NCI-H187 (cell line): Measurements from ENCODE around the gene PTGDR2.

Source experiments
- DNase-seq, 2 experiments: peaks; one replicate each; lab custom pipeline; 2025; lab: John Stamatoyannopoulos, UW

Gene PTGDR2

DNA sequence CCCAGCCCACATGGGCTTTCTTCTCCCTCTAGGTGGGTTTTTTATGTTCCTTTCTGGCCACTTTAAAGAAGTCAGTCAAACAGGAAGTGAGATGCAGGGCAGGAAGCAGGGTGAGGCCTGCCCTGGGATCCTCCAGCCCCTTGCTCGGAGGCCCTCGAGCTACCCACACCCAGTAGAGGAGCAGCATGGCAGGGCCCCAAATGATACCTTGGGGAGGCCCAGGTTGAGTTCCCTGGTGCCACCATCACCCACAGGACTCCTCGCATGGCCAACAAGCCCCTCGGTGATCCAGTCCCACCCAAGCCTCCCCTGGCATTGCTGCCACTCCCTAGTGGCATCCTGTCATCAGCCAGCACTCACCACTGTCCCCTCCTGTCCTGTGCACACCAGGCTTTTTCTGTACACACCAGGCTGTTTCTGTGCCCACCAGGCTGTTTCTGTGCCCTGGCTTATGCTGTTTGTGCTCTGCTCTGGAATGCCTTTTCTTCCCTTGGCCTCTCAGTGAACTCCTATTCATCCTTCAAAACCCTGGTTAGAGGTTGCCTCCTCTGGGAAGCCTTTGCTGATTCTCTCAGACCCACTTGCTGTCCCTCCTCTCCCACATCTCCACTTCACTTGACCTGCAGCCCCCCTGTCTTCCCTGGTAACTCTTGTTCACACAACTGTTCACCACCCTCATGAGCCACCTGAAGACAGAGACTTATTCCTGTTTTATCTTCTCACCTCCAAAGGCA, 3.1 kb upstream of the PTGDR2 start:
- DNase-seq: no peak

DNA sequence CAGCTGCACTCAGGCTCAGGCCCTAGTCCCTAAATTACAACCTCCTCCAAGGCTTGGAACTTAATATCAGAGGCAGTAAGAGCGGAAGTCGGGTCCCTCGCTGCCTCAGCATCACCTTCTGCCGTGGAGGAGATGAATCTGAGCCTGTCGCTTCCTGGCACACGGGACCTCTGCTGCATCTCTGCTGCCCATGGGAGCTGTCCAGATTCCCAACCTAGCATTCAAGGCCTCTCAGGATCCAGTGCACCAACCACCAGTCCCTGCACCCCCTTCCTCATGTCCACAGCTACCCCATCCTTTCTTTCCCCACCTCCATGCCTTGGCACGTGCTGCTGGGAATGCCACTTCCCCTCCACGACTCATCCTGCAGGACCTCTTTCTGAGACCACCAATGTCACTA, 2.5 kb upstream of the PTGDR2 start:
- DNase-seq: no peak

DNA sequence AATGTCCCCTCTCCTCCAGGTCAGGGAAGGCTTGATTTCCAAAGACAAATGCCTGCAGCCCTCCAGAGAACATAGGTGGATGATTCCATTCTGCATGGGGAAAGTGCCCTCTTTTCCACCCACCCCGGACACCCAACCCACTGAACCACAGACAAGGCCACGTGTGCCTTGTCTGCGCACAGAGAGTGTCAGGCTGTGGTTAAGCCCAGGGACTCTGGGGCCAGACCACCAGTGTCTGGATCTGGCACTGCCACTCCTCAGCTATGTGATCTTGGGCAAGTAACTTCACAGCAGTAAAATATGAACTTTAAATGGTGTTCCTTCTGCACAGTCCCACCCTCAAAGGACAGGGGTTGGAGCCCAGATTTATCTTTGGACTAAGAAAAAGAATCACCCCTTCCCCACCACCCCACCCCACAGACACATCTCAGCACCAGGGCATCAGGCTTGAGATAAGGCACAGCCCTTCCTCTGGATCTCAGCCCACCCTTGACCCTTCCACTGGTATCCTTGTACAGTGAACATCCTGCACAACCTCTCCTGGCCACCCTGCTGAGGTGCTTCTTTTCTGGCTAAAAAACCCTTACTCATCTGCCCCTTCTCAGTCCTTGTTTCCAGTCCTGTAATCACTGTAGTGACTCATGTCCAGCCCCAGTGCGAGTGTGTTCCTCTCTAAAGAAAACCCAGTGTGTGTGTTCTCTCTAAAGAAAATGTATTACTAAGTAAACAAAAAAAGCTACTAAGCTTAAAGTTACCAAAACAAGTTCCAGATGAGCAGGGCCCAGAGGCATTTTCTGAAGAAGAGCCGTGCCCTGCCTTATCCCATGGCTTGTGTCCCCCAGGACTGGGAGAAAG, 1.9 kb upstream of the PTGDR2 start:
- no peak for DNase-seq

DNA sequence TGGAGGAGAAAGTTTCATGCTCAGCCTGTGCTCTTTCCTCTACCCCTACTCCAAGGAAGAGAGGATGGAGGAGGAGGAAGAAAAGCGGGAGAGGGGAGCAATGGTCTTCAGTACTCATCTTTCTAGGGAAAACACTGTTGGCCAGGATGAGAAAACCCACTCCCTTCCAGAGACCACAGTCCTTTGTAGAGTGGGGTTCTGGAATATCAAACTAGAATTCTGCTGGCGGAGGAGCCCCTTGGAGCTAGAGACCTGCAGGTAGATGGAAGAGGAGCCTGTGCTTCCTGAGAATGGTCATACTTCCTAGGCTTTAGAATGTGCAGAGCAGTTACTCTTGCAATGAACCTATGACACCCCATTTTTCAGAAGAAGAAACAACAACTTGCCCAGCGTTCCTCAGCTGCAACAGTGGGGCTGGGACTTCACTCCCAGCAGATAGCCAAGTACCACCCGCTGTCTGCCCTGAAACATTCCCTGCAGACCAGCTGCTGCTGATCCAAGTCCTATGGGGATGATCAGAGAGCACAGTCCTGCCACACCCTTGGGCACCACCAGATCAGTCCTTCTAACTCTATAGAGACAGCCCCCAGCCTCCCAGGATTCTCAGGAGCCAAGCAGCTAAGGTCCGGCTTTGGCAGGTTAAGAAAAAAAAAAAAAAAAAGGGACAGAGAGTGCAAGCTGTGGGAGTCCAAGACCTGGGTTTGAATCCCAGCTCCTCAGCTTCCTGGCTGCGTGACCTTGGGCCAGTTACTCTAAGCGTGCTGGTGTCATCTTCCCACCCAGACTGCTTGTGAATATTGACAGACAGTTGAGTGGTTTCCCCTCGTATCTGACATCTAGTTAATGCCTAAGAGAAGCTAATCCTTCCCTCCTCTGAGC, 664 bp downstream of the PTGDR2 start:
- DNase-seq: no peak

DNA sequence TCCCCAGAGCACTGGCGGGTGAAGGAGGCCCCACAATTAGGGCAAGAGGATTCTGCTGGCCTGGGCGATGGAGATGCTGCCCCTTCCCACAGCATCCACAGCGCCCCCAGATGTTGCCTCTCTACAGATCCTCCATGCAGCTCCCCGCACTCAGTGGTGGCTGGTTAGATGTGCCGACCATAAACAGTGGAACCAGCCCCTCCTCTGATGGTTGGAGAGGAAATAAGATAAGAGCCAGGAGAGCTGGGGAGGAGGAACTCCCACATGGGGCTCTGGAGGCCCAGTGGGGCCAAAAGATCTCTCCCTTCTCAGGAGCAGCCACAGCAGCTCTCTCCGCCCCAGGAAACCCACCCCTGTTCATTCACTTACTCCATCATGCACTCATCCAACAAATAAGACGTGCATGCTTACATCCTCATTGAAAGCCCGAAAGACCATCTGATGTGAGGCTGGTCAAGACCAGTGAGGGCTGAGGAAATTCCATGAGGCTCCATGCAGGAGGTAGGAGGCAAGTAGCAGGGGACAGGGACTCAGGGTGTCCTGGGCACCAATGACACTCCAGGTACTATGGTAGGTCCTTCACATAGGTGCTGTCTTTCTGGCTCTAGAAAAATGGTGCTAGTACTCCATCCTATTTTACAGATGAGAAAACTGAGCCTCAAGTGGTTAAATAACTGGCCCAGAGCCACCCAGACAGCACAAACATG, 1.5 kb downstream of the PTGDR2 start:
- no peak for DNase-seq

DNA sequence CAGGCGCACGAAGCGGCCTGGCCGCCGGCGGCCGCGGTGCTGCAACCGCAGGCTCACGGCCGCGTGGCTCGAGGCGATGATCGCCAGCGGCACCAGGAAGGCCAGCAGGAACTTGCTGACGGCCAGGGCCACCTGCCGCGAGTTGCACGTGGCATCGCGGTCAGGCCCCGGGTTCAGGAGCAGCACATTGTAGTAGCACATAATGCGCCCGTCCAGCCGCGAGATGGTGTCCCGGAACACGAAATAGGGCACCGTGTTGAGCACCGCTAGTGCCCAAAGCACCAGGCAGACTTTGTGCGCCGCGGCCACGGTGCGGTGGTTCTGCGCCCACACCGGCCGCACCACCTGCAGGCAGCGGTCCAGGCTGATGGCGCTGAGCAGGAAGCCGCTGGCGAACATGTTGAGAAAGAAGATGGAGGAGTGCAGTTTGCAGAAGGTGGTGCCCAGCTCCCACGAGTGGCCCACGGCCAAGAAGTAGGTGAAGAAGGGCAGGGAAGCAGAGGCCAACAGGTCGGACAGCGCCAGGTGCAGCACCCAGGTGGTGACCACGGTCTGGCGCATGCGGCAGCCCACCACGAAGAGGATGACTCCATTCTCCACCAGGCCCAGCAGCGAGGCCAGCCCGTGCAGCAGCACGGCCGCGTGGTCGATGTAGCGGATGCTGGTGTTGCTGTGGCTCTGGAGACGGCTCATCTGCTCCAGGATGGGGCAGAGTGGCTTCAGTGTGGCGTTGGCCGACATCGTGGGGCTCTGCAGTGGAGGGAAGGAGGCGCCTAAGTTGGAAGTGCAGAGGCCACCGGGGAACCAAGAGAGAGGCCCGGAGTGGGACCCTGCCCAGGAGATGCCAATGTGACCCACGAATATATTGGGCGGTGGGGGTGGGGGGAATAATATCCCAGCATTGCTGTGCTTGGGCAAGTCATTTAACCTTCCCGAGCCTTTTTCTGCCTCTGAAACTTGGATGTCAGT, 2.5 kb downstream of the PTGDR2 start:
- no peak for DNase-seq

DNA sequence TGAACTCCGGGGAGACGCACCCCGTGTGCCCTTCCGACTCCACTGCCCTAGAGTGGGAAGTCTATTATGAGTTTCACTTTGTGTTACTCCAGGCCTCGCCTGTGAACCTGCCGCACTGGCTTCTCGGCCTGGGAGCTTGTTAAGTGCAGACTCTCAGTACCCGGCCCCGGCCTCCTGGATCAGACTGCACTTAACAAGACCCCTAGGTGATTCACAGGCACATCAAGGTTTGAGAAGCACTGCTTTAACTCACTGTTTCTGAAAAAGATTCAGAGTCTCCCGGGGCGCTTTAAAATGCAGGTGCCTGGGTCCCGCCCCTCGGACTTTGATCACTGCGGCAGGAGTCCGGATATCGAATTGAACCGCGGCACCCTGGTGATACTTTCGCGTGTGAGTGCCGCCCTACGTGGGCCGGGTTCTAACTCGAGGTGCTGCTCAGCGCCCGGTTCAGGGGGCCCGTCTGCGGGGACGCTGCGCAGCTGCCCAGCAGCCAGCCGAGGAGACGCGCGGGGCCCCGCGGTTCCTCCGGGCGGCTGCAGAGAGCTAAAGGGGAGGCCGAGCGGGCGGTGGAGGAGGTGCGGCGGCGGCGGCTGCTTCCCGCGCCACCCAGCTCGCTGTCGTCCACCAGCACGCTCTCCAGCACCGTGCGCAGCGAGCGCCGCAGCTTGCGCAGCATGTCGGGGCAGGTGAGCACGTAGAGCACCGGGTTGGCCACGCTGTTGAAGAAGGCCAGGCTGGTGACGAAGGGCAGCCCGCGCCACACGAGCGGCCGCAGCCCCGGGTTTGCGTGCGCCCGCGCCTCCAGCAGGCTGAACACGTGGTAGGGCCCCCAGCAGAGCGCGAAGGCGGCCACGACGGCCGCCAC, 3.4 kb downstream of the PTGDR2 start:
- no peak for DNase-seq

DNA sequence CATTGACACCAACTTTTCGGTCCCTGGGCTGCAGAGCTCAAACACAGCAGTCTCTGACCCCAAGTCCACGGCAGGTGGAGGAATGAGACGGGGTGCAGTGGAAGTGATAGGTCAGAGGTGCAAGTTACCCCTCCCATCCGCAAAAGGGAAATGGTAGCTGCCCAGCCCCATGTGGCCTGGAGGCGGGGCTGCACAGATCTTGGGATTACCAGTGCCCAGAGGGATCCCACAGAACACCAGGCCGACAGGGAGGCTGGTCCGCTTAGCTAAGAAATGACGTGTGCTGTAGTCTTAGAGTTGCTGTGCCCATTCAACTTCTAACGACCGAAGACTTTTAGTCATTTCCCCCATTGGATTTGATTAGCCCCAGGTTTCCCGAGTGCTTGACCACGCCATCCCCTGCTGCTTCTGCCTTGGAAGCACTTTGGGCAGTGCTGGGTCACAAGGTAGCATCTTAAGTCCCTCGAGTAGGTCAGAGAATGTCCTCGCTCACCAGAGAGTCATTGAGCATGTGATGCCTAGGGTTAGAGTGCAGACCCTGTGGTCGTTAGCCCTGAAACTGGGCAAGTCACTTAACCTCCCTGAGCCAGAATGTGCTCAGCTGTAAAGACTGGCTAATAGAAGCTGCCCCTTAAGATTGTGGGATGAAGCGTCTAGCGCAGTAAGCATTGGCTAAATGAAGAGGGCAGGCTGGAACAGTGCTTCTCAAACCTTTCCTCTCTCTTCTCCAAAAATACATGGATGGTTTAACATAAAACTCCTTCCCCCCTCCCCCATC, 4.2 kb downstream of the PTGDR2 start:
- no peak for DNase-seq

DNA sequence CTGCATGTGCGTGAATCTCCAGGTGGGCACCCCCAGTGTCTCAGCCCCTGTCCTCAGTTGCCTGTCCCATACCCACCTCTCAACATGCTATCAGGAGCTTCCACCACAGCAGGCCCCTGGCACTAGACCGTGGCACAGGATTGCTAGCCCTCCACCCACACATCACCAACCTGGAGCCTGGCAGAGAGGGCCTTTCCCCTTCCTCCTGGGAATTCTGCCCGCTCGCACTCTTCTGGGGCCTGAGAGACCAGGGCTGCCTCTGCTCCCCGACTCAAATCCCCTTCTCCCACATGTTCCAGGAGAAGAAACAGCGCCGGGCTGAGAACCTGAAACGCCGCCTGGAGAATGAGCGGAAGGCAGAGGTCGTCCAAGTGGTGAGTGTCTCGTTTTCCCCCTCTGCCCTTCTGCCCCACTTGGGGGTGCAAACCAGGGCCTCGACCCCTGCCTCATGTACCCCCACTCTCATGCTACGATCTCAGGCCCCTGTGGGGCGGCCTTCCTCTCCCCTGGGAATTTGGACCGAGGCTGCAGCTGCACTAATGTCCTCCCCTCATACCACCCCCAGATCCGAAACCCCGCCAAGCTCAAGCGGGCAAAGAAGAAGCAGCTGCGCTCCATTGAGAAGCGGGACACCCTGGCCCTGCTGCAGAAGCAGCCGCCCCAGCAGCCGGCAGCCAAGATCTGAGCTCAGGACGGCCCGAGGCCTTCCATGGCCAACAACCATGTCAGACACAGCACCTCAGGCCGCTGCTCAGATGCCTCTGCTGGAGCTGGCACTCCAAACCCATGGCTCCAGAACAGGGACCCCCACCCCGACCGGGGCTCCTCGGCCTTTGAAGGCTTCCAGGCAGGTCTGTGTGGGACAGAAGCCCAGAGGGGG, 5.9 kb downstream of the PTGDR2 start:
- no peak for DNase-seq

DNA sequence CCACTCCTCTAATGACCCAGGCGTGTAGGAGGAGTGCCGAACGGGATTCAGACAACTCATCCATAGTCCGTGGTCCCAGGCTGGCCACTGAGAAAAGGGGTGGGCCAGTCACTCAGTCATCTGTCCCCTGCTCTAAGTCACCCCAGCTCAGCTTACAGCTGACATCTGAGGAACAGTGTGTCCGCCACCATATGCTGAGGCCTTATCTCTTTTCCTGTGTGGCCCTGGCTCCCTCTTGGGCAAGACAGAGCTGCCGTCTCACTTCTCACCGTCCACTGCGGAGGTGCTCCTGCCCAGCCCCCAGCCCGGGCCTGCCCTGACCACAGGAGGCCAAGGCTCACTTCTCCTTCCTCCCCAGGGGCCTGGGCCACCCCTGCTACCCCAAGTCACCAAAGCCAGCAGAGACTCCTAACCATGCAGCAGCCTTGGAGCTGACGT, 7.0 kb downstream of the PTGDR2 start:
- no peak for DNase-seq

DNA sequence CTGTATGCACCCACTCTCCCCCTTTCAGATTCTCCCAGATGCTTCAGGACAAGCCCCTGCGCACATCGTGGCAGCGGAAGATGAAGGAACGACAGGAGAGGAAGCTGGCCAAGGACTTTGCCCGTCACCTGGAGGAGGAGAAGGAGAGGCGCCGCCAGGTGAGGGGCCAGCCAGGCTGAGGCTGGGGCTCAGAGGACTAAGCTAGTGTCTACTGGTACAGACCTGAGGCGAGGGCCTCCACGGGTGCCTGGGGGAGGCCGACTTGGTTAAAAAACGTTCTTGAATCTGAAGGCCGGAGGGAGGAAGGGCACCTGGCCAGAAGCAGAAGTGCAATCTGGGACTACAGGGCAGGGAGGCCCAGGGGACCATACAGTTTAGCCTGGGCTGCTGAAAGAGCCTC, 7.9 kb downstream of the PTGDR2 start:
- no peak for DNase-seq

DNA sequence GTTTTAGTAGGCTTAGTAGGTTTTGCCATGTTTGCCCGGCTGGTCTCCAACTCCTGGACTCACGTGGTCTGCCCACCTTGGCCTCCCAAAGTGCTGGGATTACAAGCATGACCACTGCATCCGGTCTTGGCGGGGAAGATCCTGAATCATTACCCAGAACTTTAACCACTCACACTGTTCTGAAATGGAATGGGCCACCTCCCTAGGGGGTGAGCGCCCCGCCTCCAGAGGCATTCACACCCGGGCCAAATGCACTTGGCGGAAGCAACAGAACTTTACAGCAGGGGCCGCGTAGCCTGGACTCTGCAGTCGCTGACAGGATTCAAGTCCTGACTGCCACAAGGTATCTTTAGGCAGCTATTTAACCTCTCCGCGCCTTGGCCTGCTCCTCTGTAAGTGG, 8.5 kb downstream of the PTGDR2 start:
- no peak for DNase-seq

DNA sequence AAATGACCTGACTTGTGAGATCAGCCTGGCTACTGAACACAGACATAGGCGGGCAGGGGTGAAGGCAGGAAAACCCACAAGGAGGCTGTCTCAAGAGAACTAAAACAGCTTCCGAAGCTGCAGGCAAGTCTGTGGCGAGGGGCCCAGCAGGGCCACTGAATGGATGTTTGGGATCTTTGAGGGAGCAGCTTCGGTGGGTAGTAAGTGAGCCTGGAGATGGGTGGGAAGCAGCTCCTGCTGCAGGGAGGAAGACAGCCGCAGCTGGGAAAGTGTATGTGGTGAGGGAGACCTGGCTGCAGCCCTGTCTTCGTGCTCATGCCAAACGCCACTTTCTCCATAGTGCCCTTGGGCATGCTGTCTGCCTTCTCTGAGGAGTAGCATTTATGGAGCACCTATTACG, 10.4 kb downstream of the PTGDR2 start:
- no peak for DNase-seq

DNA sequence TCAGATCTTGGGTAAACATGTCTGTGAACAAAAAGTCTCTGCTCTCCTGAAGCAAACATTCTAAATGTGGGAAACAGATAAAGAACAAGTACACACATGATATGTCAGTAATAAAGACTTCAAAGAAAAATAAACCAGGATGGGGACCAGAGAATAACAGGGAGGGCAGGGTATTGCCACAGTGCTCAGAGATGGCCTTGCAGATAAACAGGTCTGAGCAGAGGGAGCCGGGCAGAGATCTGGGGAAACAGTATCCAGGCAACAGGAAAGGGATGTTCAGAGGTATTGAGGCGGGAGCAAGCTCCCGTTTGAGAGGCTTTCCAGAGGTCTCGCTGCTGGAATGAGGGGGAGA, 10.9 kb downstream of the PTGDR2 start:
- no peak for DNase-seq

DNA sequence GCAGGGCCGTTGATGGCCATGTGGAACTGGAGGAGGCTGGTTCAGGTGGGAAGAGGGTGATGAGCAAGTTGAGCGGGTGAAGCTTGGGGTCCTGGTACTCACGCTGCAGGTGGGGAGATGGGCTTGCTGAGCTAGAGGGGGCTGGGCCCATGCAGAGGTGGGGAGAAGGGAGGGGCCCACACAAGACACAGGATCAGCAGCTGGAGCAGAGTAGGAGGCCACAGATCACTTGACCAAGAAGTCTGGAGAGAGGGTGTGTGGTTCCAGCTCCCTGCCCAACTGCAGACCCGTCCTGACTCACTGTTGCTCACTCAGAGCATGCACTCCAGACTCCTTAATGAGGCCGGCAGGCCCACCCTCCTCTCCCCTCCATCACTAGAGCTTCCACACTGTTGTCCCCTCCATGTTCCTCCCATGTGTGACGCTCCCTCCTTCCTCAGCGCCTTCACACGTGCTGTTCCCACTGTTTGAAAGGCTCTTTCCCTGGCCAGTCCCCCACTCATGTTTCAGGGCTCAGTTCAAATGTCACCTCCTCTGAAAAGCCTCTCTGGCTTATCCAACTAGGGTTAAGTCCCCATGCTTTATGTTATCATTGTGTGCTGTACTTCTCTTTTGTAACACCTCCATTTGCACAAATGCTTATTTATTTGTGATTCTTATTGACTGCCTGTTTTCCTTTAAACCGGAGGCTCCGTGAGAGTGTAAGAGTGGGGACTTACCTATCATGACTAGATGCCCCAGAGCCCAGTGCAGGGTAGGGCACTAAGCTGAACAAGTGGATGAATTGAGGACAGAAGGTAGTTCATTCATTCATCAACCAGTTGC, 11.5 kb downstream of the PTGDR2 start:
- no peak for DNase-seq

DNA sequence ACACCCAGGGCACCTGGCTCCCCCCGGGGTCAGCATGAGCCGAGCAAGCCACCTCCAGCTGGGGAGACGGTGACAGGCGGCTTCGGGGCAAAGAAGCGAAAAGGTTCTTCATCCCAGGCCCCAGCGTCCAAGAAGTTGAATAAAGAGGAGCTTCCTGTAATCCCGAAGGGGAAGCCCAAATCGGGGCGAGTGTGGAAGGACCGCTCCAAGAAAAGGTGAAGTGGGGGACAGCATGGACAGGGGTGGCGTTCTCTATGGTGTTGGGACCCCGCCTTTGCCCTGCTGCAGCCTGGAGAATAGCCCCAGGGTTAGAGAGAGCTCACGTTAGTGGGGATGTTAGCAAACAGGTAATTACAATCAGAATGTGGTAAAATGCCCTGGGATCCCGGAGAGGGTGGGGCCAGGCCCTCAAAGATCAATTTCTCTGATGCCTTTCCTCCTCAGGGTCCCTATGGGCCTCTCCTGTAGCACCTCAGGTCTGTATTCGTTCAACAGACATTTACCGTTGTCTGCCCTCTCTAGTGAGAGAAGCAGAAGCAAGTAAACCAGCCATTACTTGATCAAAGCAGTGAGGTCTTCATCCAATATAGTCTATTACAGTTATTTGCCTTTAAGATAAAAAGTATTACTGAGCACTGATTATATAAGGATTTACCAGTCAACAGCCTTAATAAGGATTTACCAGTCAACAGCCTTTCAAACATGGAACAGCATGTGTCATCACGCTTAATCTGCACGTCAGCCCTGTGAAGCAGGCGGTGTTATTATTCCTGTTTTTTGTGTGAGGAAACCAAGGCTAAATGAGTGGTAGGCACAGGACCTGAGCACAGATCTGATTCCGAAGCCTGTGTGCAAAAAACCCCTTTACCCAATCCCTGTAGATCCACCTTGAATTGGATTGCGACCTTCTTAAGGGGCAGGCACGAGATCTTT, 12.8 kb downstream of the PTGDR2 start:
- DNase-seq: no peak
